ENCODE data around the gene DMXL2.

- no peak for TF ChIP-seq GATA2 (IDR thresholded peaks at IDR 0.05; ENCODE audit: low read depth, low read length)
- TF ChIP-seq GATA3 (IDR thresholded peaks at IDR 0.05; ENCODE audit: low read depth, low read length) = no peak
These were observed 178.5 kb downstream of the DMXL2 start for GRCh38 chr15:51444112-51444511.
